ENCODE measurements around the gene PLEK2.

GRCh38 chr14:67400434-67400833, 11.5 kb downstream of the PLEK2 start:
- TF ChIP-seq CTCF (IDR thresholded peaks at IDR 0.05) (no peak), POLR2A (IDR thresholded peaks at IDR 0.05) (no peak)

All from right lobe of liver (tissue), 4 donors.